GM12872 (cell line): Measurements from ENCODE around the gene TGM2.

ENCODE experiments used
- TF ChIP-seq, protein P1 (sequence below): IDR thresholded peaks from 3 replicates; pipeline ENCODE4 v1.5.1; 2011; ENCODE audit warnings: low read depth, mild to moderate bottlenecking, low read length, moderate library complexity; ENCODE audit not compliant: insufficient read depth

TGM2 gene

DNA sequence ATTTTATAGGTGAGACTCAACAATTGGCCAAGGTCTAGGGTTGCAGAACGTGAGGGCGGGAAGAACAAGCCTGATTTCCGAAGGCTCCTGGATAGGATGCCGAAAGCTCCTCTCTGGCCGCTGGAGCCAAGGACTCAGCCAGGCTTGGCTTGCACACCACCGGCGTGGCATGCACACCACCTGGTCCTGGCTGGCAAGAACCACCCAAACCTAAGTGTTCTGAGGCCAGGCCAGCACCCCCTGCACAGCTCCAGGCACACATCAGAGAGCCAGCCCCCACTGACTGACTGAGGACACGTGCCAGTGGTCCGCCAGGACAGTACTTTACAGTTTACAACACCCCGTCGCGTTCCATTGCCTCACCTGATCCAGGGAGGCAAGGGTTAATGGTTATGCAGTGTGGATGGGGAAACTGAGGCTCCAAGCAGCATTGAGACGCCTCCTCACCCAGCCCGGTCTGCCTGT, 414 bp downstream of the TGM2 start:
- TF ChIP-seq, protein P1, sequence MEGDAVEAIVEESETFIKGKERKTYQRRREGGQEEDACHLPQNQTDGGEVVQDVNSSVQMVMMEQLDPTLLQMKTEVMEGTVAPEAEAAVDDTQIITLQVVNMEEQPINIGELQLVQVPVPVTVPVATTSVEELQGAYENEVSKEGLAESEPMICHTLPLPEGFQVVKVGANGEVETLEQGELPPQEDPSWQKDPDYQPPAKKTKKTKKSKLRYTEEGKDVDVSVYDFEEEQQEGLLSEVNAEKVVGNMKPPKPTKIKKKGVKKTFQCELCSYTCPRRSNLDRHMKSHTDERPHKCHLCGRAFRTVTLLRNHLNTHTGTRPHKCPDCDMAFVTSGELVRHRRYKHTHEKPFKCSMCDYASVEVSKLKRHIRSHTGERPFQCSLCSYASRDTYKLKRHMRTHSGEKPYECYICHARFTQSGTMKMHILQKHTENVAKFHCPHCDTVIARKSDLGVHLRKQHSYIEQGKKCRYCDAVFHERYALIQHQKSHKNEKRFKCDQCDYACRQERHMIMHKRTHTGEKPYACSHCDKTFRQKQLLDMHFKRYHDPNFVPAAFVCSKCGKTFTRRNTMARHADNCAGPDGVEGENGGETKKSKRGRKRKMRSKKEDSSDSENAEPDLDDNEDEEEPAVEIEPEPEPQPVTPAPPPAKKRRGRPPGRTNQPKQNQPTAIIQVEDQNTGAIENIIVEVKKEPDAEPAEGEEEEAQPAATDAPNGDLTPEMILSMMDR: no peak

- TF ChIP-seq, protein P1: no peak
Observed at GRCh38 chr20:38164069-38164468, 1.0 kb downstream of the TGM2 start.

- TF ChIP-seq, protein P1: no peak
Observed at GRCh38 chr20:38162878-38163875, 1.9 kb downstream of the TGM2 start.

- TF ChIP-seq, protein P1: no peak
Observed at GRCh38 chr20:38162149-38162548, 2.9 kb downstream of the TGM2 start.

DNA sequence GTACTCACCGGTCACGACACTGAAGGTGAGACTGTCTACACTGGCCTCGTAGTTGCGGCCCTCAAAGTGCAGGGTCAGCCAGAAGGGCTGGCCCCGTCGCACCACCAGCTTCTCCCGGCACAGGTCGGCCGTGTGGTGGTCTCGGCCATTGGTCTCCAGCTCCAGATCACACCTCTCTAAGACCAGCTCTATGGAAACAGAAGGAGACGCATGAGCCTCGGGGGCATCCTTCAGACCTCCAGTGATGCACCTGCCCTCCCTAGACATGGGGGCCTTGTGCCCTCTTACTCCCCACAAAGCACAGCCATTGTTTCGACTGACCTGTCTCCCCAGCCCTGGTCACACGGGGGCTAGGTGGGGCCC, 3.7 kb downstream of the TGM2 start:
- TF ChIP-seq, protein P1: no peak

DNA sequence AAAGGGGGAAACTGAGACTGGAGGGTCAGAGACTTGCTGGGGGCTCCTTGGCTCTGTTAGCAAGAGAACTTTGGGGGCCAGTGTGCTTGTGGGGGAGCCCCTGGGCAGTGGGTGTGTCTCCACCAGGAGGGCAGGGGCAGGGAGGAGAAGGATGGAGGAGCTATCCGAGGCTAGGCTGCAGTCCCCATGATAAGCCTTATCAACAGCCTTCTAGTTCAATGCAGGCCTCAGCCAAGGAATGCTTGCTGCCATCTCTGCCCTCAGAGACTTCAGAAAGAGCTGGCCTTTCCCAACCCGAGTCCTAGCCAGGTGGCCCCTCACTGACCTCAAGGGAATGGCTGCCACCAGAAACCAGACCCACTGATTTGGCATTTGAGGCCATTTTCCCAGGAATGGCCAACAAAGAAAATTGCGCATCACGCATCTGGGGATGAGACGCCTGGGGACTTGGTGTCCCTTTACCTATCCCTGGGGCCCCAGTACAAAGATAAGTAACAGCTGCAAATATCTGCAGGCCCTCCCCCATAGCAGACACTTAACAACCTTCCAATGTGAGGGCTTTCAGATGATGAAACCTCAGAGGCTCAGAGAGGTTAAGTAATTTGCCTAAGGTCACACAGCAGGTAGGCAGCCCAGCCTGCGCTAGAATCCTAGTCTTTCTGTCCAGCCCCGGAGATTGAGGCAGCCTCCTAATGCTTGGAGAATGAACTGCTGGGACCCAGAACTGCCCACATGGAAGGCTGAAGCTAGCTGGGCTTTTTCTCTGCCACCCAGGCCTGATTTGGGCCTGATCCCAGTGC, 4.9 kb downstream of the TGM2 start:
- TF ChIP-seq, protein P1: no peak

DNA sequence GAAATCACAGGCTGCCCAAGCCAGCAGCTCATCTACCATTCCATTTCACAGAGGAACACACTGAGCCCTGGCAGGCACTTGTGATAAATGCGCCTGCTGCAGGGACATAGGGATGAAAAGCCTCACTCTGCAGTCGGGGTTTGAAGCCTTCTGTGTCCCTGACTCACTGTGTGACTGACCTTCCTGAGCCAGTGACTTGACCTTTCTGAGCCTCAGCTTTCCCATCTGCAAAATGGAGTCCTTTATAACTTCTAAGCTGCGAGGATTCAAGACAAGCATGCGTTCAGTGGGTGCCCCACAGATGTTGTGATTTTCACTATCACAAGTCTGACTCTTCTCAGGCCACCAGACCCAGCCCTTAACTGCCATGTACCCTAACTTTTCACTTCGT, 5.5 kb downstream of the TGM2 start:
- TF ChIP-seq, protein P1: no peak
